EH (cell line): Measurements from ENCODE around the gene KCTD1.

ENCODE experiments used
- DNase-seq: peaks from one replicate; pipeline ENCODE4 v3.0.0-alpha.2; 2015; ENCODE audit warnings: low read depth

The KCTD1 gene

GRCh38 chr18:26549263-26550094 is 1.1 kb upstream of the KCTD1 start:
- DNase-seq, result peak; percentile 74

GRCh38 chr18:26547646-26548414 is 523 bp downstream of the KCTD1 start:
- DNase-seq, result peak; percentile 79

- no peak for DNase-seq
Observed at GRCh38 chr18:26546875-26547645, 1.3 kb downstream of the KCTD1 start.

DNA sequence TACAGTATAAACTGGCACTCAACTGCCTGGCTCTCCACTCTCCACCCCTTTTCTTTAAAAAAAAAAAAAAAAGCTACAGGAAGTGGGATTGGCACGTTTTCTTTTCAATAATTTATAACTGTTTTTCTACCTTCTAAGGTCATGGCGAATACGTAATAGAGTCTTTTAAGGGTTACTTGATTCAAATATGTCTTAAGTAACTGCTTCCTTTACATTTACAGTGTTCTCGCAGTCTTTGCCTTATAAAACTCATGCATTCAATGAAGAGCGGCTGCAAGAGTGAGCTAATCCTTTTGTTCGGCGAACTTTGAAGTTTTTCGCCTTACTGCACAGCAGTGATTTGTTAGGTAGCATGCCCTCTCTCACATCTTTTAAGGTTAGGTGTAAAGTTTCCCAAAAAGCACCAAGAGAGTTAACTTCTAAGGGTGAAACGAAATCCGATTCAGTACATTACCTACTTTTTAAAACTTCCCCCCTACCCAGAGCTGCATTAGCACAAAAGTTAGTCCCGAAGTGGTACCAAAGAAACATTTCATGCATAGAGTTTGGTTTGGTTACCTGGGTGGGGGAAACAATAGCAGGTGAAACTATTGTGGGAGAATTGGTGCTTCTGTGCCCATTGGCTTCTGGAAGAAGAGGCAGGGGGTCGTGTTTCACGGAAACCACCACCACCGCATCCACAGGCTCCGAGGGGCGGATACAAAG is 2.0 kb downstream of the KCTD1 start:
- DNase-seq, result peak; percentile 26

- DNase-seq, result no peak
Observed at GRCh38 chr18:26545335-26546123, 2.8 kb downstream of the KCTD1 start.

DNA sequence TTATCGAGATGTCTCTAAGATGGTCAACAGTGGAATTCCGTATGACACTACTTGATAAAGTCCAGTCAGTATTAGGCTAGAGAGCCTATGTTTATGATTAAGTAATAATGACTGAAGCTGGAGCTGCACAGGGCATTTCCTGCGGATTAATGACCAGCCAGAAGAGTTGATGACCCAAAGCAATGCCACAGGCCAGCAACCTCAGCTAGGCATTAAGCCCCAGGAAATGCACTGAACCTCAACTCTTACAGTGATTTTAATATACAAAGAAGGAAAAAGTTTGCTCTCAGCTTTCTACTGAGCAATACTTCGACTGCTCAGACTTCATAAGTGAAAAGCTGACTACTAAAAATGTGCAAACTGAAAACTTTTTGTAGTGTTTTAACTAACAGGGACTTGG is 3.9 kb downstream of the KCTD1 start:
- DNase-seq, result no peak

GRCh38 chr18:26543373-26543772 is 5.0 kb downstream of the KCTD1 start:
- DNase-seq, result no peak

- DNase-seq, result peak; percentile 80
Observed at GRCh38 chr18:26540043-26540628, 8.2 kb downstream of the KCTD1 start.

DNA sequence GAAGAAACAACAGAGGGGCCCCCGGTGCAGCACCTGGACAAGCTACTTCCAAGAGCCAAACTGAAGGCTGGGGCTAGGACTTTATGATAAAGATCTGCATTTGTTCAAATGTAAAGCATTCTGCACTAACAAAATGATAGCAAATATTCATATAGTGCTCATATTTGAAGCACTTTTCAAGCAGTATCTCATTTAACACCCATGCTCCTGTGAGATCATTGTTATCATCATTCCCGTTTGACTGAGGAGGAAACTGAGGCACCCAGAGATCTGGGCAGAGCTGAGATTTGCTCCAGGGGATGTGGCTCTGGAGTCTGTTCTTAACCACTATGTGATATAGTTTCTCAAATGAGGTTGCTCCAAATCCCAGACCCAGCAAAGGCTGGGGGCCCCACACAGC is 9.8 kb downstream of the KCTD1 start:
- DNase-seq, result no peak

GRCh38 chr18:26536664-26537063 is 11.7 kb downstream of the KCTD1 start:
- DNase-seq, result no peak

DNA sequence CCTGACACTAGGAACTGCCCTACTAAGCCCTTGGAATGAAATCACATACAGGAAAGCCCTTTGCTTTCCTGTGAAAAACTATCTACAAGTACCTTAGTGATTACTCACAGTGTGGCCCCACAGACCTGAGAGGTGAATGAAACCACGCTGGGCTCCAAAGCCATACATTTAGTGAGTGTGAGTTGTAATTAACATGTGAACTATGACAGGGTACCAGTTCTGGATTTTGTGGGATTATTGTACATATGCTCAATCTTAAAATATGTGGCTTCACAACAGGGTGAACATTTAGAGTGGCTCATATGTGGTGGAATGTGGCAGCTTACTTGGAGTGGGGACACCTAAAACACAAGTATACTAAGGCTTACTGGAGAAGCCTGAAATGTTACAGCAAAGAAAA is 12.3 kb downstream of the KCTD1 start:
- peak; percentile 54 for DNase-seq

- DNase-seq, result no peak
Observed at GRCh38 chr18:26535630-26536029, 12.7 kb downstream of the KCTD1 start.

GRCh38 chr18:26532367-26533340 is 15.7 kb downstream of the KCTD1 start:
- peak; percentile 53 for DNase-seq

DNA sequence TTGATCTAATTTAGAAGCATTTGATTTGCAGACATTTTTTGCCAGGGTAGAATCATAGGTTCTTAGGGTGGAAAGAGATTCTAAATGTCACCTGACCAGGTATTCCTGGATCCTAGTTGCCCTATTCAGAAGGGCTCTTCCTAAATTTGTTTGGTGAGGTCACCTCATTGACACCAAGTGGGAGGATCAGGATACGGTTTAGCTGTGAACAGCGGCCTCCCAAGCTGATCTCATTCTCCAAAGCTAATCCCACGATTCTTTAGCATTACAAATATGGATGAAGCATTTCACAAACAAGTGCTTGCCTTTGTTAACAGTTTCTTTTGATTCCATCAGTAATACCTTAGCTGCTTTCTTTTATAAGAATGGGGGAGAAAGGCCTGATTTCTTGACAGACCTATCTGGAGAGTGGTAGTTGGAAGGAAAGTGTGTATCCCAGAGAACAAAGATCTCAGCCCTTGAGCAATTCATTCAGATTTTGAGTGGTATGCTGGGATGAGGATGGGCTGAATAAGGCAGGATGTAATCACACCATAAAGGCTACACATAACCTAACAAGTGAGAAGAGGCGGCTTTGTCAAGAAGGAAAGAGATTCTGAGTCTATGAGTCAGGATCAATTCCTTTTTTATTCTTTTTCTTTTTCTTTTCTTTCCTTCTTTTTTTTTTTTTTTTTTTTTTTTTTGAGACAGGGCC is 16.6 kb downstream of the KCTD1 start:
- DNase-seq, result no peak

GRCh38 chr18:26526966-26527234 is 21.5 kb downstream of the KCTD1 start:
- DNase-seq, result no peak

GRCh38 chr18:26526128-26526965 is 22.0 kb downstream of the KCTD1 start:
- DNase-seq, result peak; percentile 40

- no peak for DNase-seq
Observed at GRCh38 chr18:26524504-26525351, 23.6 kb downstream of the KCTD1 start.
